HCT116 (cell line): ENCODE measurements around the gene CFD. TPM values are rescaled to one million over a fixed set of nuclear protein-coding genes. Genes with fewer than 3 reads are reported as not detected.

Experiments
- ATAC-seq: fragments of 200-7000 bp; cut with Tn5 transposase; 2 replicates; pipeline ENCODE4 v1.9.1; 2020; ENCODE audit warnings: mild to moderate bottlenecking, moderate library complexity
- BruUV-seq: library from RNA; stranded (reverse); fragments of 400-500 nt; replicated peaks from 2 replicates; lab custom pipeline; 2021; lab: Mats Ljungman, UMichigan
- CTCF ChIA-PET: fragments of 300-600 bp; sonication (Branson Sonifier 250); formaldehyde crosslinking; loops from one replicate; lab custom pipeline; 2021; ENCODE audit warnings: antibody characterized with exemption; lab: Charles Lee
- POLR2A ChIA-PET: fragments of 300-600, 350-600 bp; sonication (Branson Sonifier 250); formaldehyde crosslinking; loops from one replicate; lab custom pipeline; 2021; ENCODE audit warnings: antibody characterized with exemption; lab: Charles Lee
- RAD21 ChIA-PET, 2 experiments: fragments of 300-600 bp; sonication (Branson Sonifier 250); formaldehyde crosslinking; loops; one replicate each; lab custom pipeline; 2023; ENCODE audit warnings: low total read pairs in 2 of 2; ENCODE audit not compliant: uncharacterized antibody in 2 of 2, unreplicated experiment in 2 of 2, low non-redundant PET in 1 of 2; lab: Charles Lee
- DNase-seq: peaks from one replicate; pipeline ENCODE4 v3.0.0-alpha.2; 2010; ENCODE audit warnings: low read depth, low spot score
- H2AFZ ChIP-seq: fragments of 200-600 bp; shearing (Covaris generic), sonication (generic); 2 replicates; pipeline ENCODE4 v1.6.1; 2017; ENCODE audit warnings: low read depth, mixed run types, mixed read lengths, antibody characterized with exemption, low read length; ENCODE audit not compliant: poor library complexity, severe bottlenecking
- H3K27ac ChIP-seq: 2 replicates; pipeline ENCODE4 v1.5.1; 2012; ENCODE audit warnings: low read depth, low read length
- H3K27me3 ChIP-seq: fragments of 200-600 bp; sonication (generic); 2 replicates; pipeline ENCODE4 v1.6.1; 2016; ENCODE audit warnings: mixed run types, low read length, mixed read lengths; ENCODE audit not compliant: insufficient read depth
- H3K36me3 ChIP-seq, 2 experiments: fragments of 200-500 bp in 1 of 2; fragments of 200-600 bp in 1 of 2; sonication (Bioruptor generic) in 1 of 2; sonication (generic) in 1 of 2; 2 replicates each; pipeline versions ENCODE4 v1.5.1 to v1.6.1; 2014 to 2016; ENCODE audit warnings: low read length in 2 of 2, inconsistent platforms in 1 of 2, mixed read lengths in 1 of 2, mixed run types in 1 of 2; ENCODE audit not compliant: insufficient read depth in 2 of 2, control insufficient read depth in 1 of 2
- H3K4me1 ChIP-seq, 2 experiments: fragments of 200-600 bp in 1 of 2; sonication (generic) in 1 of 2; 2 replicates each; pipeline versions ENCODE4 v1.5.1 to v1.6.1; 2012 to 2017; ENCODE audit warnings: low read length in 2 of 2, inconsistent platforms in 1 of 2, mild to moderate bottlenecking in 1 of 2, mixed read lengths in 1 of 2, mixed run types in 1 of 2, moderate library complexity in 1 of 2; ENCODE audit not compliant: insufficient read depth in 2 of 2, control insufficient read depth in 1 of 2
- H3K4me2 ChIP-seq: fragments of 200-600 bp; sonication (generic); 2 replicates; pipeline ENCODE4 v1.6.1; 2017; ENCODE audit warnings: mixed run types, low read length, mixed read lengths
- H3K4me3 ChIP-seq, 2 experiments: fragments of 200-600 bp in 1 of 2; sonication (generic) in 1 of 2; replicated peaks in 1 of 2; 2 replicates each; pipeline ENCODE4 v1.5.1; 2011 to 2016; ENCODE audit warnings: low read length in 2 of 2, control low read depth in 1 of 2, low read depth in 1 of 2, mild to moderate bottlenecking in 1 of 2, mixed read lengths in 1 of 2, mixed run types in 1 of 2
- H3K79me2 ChIP-seq: fragments of 200-600 bp; sonication (generic); 2 replicates; pipeline ENCODE4 v1.6.1; 2017; ENCODE audit warnings: mild to moderate bottlenecking, mixed run types, low read length, moderate library complexity, mixed read lengths; ENCODE audit not compliant: insufficient read depth
- H3K9ac ChIP-seq: fragments of 200-600 bp; sonication (generic); 2 replicates; pipeline ENCODE4 v1.6.1; 2016; ENCODE audit warnings: low read length, mixed read lengths
- H3K9me2 ChIP-seq: fragments of 200-600 bp; sonication (generic), shearing (Covaris generic); 2 replicates; pipeline ENCODE4 v1.6.1; 2017; ENCODE audit warnings: mixed run types, mild to moderate bottlenecking, moderate library complexity; ENCODE audit not compliant: insufficient read depth
- H3K9me3 ChIP-seq, 2 experiments: fragments of 200-500 bp in 1 of 2; fragments of 200-600 bp in 1 of 2; sonication (Bioruptor generic) in 1 of 2; sonication (generic) in 1 of 2; 2 replicates each; pipeline ENCODE4 v1.6.1; 2014 to 2017; ENCODE audit warnings: low read length in 2 of 2, mixed read lengths in 2 of 2, inconsistent platforms in 1 of 2, low read depth in 1 of 2, mild to moderate bottlenecking in 1 of 2, mixed run types in 1 of 2, moderate library complexity in 1 of 2; ENCODE audit not compliant: control insufficient read depth in 1 of 2, insufficient read depth in 1 of 2
- H4K20me1 ChIP-seq: fragments of 200-600 bp; sonication (generic), shearing (Covaris generic); 2 replicates; pipeline ENCODE4 v1.6.1; 2017; ENCODE audit warnings: mixed run types, mild to moderate bottlenecking, moderate library complexity; ENCODE audit not compliant: insufficient read depth
- CBX3 ChIP-seq: IDR thresholded peaks from 2 replicates; pipeline ENCODE4 v1.6.1; 2012; ENCODE audit warnings: low read depth
- CEBPB ChIP-seq: IDR thresholded peaks from 2 replicates; pipeline ENCODE4 v1.6.1; 2012; ENCODE audit warnings: low read depth
- EGR1 ChIP-seq: IDR thresholded peaks from 2 replicates; pipeline ENCODE4 v1.6.1; 2012; ENCODE audit warnings: low read depth
- EZH2 ChIP-seq: fragments of 200-600 bp; sonication (generic); IDR thresholded peaks from 2 replicates; pipeline ENCODE4 v1.6.1; 2017; ENCODE audit warnings: antibody characterized with exemption, mixed run types
- EZH2phosphoT487 ChIP-seq: fragments of 200-600 bp; IDR thresholded peaks from 2 replicates; pipeline ENCODE4 v1.6.1; 2018; ENCODE audit warnings: antibody characterized with exemption, borderline replicate concordance
- FOSL1 ChIP-seq: IDR thresholded peaks from 2 replicates; pipeline ENCODE4 v1.6.1; 2012; ENCODE audit warnings: low read depth
- JUND ChIP-seq: IDR thresholded peaks from 2 replicates; pipeline ENCODE4 v1.6.1; 2012
- POLR2A ChIP-seq: IDR thresholded peaks from 2 replicates; pipeline ENCODE4 v1.7.0; 2011; ENCODE audit warnings: borderline replicate concordance; ENCODE audit not compliant: insufficient read depth, insufficient read length; ENCODE audit errors: extremely low read depth
- POLR2AphosphoS5 ChIP-seq: IDR thresholded peaks from 2 replicates; pipeline ENCODE4 v1.6.1; 2011; ENCODE audit warnings: mild to moderate bottlenecking, low read depth, low read length, moderate library complexity
- RAD21 ChIP-seq: IDR thresholded peaks from 2 replicates; pipeline ENCODE4 v1.6.1; 2012; ENCODE audit warnings: low read depth, mild to moderate bottlenecking
- SP1 ChIP-seq: IDR thresholded peaks from 2 replicates; pipeline ENCODE4 v1.6.1; 2012; ENCODE audit warnings: low read depth
- SRF ChIP-seq: IDR thresholded peaks from 2 replicates; pipeline ENCODE4 v1.6.1; 2012; ENCODE audit warnings: low read depth
- YY1 ChIP-seq: IDR thresholded peaks from 2 replicates; pipeline ENCODE4 v1.6.1; 2011; ENCODE audit warnings: low read length, low read depth, moderate library complexity, mild to moderate bottlenecking; ENCODE audit not compliant: insufficient replicate concordance; ENCODE audit errors: extremely low read depth
- ZFX ChIP-seq: fragments of 450-650 bp; IDR thresholded peaks from 2 replicates; pipeline ENCODE4 v1.6.1; 2017
- ZNF274 ChIP-seq: fragments of 200-500 bp; sonication (Bioruptor generic); IDR thresholded peaks from 2 replicates; pipeline ENCODE4 v1.6.1; 2014; ENCODE audit warnings: mild to moderate bottlenecking, low read depth, low read length, inconsistent platforms
- intact Hi-C: fragments of 100-400 bp; cut with micrococcal nuclease; formaldehyde crosslinking; loops from 2 replicates; pipeline ENCODE4 v1.10.0; 2022
- total RNA-seq: library from RNA; stranded (reverse); gene quantifications from one replicate; pipeline ENCODE4 v1.2.1, GENCODE V29; 2021; ENCODE audit not compliant: unreplicated experiment
- TF ChIP-seq, protein P1 (sequence below): IDR thresholded peaks from 2 replicates; pipeline ENCODE4 v1.6.1; 2011; ENCODE audit warnings: mild to moderate bottlenecking, low read length, moderate library complexity; ENCODE audit not compliant: insufficient replicate concordance; ENCODE audit errors: extremely low read depth
- TF ChIP-seq, protein P2 (sequence below): IDR thresholded peaks from 2 replicates; pipeline ENCODE4 v1.6.1; 2012

CFD gene
- total RNA-seq, 1 experiment from 2014 or later, result 80.2 TPM

DNA sequence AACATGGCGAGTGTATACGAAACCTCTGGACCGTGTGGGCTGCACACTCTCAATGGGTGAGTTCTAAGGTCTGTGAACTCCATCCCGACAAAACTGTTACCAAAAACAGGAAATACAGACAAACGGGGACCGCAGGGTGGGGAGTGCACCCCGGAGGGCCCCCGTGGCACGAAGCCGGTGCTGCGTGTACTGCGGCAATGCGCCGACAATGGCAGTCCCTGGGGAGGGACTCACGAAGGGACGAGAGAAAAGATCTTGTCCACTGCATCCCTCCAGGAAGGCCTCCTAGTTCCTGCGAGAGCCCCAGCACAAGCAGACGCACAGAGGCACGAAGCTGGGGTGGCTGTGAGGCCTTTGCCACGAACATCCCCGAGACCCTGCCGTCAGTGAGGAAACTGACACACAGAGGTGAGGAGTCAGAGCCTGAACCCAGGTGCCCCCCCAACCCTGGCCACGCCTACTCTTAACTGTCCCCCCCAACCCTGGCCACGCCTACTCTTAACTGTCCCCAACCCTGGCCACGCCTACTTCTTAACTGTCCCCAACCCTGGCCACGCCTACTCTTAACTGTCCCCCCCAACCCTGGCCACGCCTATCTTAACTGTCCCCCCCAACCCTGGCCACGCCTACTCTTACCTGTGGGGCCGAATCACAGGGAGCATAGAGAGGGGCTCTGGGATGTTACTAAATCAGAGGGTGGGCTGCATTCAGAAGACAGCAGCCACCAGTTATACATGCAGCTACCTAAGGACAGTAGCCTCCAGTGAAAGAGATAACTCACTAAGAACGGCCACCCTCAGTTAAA is 29.3 kb downstream of the CFD start:
- H4K20me1 ChIP-seq, result no peaks in the 10 kb centered on the region
- no peaks in the 10 kb centered on the region for H3K9me2 ChIP-seq
- TF ChIP-seq EZH2 (no peak), YY1 (no peak), POLR2AphosphoS5 (no peak), EZH2phosphoT487 (no peak), SP1 (no peak), ZFX (no peak), ZNF274 (no peak), JUND (no peak)
- H3K4me2 ChIP-seq, result no peak overlapping the region
- DNase-seq (no peak), ATAC-seq (no peak)
- no peak overlapping the region for H3K9ac ChIP-seq
- ChIA-PET CTCF (no interaction called here), RAD21 (no interaction called here), POLR2A (interaction anchor here (0.6 kb wide), 1 partner anchor 567 kb away, joined by 4 read pairs; no protein-coding TSS in a partner anchor)
- TSS peak; percentile 31 for BruUV-seq
- H3K79me2 ChIP-seq, result peaks cover 12% of the 10 kb centered on the region; the same call in 1 of the 2 replicates
- no peaks in the 10 kb centered on the region for H3K9me3 ChIP-seq
- H3K27me3 ChIP-seq, result no peaks in the 10 kb centered on the region
- peaks cover 13 to 25% of the 10 kb centered on the region in 2 experiments for H3K4me1 ChIP-seq
- intact Hi-C loops, result no loop called here
- peaks cover 9 to 19% of the 10 kb centered on the region in 2 experiments; a peak in 3 of 4 replicates for H3K36me3 ChIP-seq
- H2AFZ ChIP-seq, result no peak overlapping the region
- H3K4me3 ChIP-seq, result no peak overlapping the region
- no peak overlapping the region for H3K27ac ChIP-seq

DNA sequence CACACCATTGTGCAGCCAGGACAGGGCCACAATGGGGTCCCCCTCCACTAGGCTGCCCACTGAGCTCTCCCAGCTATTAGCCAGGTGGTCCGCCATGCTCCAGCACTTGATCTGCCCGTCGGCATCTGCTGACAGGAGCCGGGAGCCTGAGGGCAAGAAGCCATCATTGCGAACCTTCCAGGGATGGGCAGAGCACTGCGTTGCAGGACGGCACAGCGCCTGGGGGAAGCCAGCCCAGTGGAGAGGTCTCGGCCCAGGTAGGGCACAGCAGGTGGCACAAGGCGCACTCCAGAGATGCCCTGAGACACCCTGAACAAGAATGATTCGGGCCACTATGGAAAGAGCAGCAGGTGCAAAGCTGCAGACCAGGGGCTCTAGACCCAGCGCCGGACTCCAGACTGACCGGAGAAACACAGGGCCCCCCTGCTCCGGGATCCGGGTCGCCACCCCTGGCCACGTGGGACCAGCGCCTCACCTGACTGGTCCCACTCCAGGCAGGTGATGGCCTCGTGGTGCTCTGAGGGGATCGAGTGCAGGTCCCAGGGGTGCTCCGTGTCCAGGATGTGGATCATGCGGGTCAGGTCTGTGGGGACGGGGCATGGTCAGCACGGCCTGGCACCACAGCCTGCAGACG is 30.3 kb downstream of the CFD start:
- Histone ChIP-seq H4K20me1 (no peaks in the 10 kb centered on the region), H3K27me3 (no peaks in the 10 kb centered on the region), H3K4me2 (no peak overlapping the region), H3K9ac (no peak overlapping the region), H3K79me2 (peaks cover 12% of the 10 kb centered on the region; the same call in 1 of the 2 replicates), H3K27ac (no peak overlapping the region; the same call in 1 of the 2 replicates), H3K9me2 (no peaks in the 10 kb centered on the region), H2AFZ (no peak overlapping the region), H3K4me1 (peaks cover 3 to 16% of the 10 kb centered on the region in 2 experiments; a peak in 3 of 4 replicates), H3K36me3 (peaks cover 9 to 19% of the 10 kb centered on the region in 2 experiments; a peak in 3 of 4 replicates), H3K9me3 (no peaks in the 10 kb centered on the region), H3K4me3 (no peak overlapping the region)
- ATAC-seq, result no peak
- DNase-seq, result no peak
- ChIA-PET POLR2A (no interaction called here), CTCF (no interaction called here), RAD21 (no interaction called here)
- BruUV-seq, result no TSS peak
- intact Hi-C loops, result no loop called here
- no peak for TF ChIP-seq SP1
- no peak for TF ChIP-seq CEBPB
- TF ChIP-seq CBX3, result no peak
- TF ChIP-seq POLR2A, result no peak
- TF ChIP-seq, protein P1, sequence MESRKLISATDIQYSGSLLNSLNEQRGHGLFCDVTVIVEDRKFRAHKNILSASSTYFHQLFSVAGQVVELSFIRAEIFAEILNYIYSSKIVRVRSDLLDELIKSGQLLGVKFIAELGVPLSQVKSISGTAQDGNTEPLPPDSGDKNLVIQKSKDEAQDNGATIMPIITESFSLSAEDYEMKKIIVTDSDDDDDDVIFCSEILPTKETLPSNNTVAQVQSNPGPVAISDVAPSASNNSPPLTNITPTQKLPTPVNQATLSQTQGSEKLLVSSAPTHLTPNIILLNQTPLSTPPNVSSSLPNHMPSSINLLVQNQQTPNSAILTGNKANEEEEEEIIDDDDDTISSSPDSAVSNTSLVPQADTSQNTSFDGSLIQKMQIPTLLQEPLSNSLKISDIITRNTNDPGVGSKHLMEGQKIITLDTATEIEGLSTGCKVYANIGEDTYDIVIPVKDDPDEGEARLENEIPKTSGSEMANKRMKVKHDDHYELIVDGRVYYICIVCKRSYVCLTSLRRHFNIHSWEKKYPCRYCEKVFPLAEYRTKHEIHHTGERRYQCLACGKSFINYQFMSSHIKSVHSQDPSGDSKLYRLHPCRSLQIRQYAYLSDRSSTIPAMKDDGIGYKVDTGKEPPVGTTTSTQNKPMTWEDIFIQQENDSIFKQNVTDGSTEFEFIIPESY, result no peak
- TF ChIP-seq YY1, result no peak
- TF ChIP-seq ZNF274, result no peak
- TF ChIP-seq EZH2phosphoT487, result no peak
- no peak for TF ChIP-seq EGR1
- no peak for TF ChIP-seq FOSL1
- no peak for TF ChIP-seq SRF
- TF ChIP-seq ZFX, result no peak
- TF ChIP-seq RAD21, result no peak
- no peak for TF ChIP-seq POLR2AphosphoS5
- no peak for TF ChIP-seq JUND
- TF ChIP-seq, protein P2, sequence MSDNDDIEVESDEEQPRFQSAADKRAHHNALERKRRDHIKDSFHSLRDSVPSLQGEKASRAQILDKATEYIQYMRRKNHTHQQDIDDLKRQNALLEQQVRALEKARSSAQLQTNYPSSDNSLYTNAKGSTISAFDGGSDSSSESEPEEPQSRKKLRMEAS, result no peak
- TF ChIP-seq EZH2, result no peak
